HG03520 (cell line): Measurements from ENCODE around the gene ELF2.
"Not testable (repeated sequence)": the region's sequence is repeated elsewhere in the genome, so short reads cannot be mapped to it uniquely, and the experiment has no call there.

Experiments used
- ATAC-seq: cut with Tn5 transposase; IDR thresholded peaks from one replicate; pipeline ENCODE4 v1.9.1; 2021; ENCODE audit warnings: mild to moderate bottlenecking, moderate library complexity; ENCODE audit not compliant: unreplicated experiment

ELF2 gene

DNA sequence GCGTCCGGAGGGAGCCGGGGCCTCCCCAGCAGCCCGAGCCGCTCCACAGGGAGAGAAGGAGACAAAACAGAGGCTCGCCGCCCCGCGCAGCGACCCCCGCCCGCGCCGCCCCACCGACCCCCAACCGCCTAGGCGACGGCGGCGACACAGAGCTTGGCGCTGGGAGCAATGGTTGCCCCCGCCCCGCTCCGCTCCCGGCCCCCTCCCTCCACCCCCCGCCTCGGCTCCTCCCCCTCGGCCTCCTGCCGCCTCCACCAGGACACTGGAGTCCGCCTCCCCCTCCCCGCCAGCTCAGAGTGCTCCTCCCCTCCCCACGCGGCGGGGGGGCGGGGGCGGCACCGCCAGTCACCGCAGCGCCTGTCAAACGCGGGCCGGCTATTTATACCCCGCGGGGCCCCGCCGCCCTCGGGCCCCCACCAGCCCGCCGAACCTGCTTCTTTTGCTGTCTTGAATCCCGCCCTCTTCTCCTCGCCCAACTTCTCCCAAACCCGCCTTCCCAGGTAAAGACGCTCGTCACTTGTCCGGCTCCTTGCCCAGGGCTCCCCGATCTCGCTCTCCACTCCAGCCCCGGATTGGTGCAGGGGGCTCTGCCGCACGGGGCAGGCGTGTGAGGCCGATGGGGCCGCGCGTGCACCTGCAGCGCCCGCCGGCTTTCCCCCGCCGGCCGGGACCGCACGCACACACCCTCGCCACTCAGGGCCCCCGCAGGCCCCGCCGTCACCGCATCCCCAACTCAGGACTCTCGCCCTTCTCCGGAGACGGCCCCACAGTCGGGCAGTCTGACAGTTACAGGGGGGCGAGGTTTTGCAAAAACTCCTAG lies at the start of gene ELF2:
Gene ELF2, minus strand, starts transcription at position 170 of the 820 bp plus-strand sequence. CDS start 39,517 bp downstream, outside the sequence.
- ATAC-seq: peak; percentile 35

DNA sequence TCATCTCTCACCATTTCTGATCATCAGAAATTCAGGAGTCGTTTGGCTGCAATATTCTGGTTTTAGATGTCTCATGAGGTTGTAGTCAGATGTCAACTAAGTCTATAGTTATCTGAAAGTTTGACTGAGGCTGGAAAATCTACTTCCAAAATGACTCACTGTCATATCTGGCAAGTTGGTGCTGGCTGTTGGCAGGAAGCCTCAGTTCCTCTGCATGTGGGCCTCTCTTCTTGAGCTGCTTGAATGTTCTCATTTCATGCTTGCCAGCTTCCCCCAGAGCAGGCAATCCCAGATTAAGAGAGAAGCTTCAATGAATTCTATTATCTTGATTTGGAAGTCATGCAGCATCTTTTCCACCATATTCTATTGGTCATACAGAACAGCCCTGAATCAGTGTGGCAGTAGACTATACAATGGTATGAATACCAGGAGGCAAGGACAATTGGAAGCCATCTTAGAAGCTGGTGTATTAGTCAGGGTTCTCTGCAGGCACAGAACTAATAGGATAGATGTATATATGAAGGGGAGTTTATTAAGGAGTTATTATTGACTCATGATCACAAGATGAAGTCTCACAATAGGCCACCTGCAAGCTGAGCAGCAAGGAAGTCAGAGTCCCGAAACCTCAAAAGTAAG lies 46.8 kb upstream of the ELF2 start:
- peak; percentile 50 for ATAC-seq

DNA sequence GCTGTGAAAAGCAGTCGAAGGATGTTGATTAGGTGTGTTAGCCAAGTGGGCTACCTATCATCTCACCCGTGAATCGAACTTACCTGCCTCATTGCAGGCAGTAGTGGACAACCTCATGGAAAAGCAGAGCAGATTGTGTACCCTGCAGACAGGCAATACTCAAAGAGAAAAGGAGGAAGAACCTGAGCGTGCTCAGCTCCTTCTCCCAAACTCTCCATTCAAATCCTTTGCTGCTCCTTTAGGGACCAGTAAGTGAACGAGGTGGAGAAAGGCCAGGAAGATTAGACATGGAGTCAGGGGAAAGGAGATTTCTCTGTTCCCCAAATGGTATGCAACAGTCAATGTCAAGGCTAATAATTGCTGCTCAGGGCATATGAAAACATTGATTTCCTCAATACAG lies 45.2 kb upstream of the ELF2 start:
- ATAC-seq: no peak

- no peak for ATAC-seq
Observed at GRCh38 chr4:139221687-139222086, 44.7 kb upstream of the ELF2 start.

DNA sequence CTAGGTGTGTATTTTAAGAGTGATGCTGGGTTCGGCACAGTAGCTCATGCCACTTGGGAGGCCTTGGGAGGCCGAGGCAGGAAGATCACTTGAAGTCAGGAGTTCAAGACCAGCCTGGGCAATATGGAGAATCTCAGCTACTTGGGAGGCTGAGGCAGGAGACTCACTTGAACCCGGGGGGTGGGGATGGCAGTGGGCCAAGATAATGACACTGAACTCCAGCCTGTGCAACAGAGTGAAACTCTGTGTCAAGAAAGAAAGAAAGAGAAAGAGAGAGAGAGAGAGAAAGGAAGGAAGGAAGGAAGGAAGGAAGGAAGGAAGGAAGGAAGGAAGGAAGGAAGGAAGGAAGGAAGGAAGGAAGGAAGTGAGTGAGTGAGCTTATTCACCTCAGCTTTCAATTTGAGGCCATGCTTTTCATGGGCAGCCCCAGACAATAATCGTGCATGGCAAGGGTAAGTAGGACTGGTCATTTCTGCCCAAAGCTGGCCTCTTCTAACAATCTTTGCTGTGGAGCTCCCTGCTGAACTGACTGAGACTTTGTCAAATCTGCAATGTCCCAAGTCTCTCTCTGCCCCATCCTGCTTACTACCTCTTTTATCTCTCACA lies 42.5 kb upstream of the ELF2 start:
- no peak for ATAC-seq

GRCh38 chr4:139214039-139214534 lies 37.1 kb upstream of the ELF2 start:
- ATAC-seq: peak; percentile 98

- peak; percentile 5 for ATAC-seq
Observed at GRCh38 chr4:139213633-139214032, 36.6 kb upstream of the ELF2 start.

DNA sequence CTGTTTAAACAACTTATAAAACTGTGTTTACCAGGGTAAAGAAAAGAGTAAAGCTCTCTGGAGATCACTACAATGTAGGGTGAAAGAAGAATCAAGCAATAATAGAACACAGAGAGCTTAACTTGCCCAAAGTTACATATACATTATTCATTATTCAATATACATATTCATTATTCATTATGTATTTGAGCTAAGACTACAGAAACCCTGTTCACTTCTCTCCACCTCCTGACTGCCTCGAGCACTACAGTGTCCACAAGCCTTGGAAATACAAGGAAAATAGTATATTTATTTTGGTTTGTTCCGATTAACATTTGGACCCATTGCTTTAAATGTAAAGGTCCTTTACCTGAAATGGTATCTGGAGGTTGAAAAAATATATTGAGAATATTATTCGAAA lies 35.9 kb upstream of the ELF2 start:
- no peak for ATAC-seq

- ATAC-seq: no peak
Observed at GRCh38 chr4:139210486-139210885, 33.5 kb upstream of the ELF2 start.

DNA sequence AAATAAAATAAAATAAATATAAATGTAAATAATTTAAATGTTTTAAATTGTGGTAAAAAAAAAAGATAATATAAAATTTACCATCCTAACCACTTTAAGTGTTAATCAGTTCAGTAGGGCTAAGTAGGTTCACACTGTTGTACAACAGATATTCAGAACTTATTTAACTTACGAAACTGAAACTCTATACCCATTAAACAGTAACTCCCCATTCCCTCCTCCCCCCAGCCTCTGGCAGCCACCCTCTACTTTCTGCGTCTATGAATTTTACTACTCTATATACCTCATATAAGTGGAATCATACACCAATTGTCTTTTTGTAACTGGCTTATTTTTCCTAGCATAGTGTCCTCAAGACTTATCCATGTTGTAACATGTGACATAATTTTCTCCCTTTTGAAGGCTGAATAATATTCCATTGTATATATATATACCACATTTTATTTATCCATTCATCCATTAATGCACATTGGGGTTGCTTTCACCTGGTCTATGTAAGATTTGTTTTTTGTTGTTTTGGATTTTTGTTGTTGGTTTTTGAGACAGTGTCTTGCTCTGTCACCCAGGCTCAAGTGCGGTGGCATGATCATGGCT lies 32.5 kb upstream of the ELF2 start:
- ATAC-seq: no peak

- no peak for ATAC-seq
Observed at GRCh38 chr4:139208404-139208945, 31.5 kb upstream of the ELF2 start.

DNA sequence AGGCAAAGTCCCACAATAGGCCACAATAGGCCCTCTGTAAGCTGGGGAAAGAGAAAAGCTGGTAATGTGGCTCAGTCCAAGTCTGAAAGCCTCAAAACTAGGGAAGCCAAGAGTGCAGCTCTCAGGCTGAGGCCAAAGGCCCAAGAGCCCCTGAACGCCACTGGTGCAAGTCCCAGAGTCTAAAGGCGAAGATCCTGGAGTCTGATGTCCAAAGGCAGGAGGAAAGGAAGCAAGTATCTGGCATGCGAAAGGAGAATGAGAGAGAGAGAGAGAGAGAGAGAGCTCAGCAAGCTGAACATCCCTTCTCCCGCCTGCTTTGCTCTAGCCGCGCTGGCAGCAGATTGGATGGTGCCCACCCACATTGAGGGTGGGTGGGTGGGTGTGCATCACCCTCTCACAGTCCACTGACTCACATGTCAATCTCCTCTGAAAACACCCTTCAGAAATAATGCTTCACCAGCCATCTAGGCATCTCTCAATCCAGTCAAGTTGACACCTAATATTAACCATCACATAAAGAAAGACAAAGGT lies 30.9 kb upstream of the ELF2 start:
- no peak for ATAC-seq

- ATAC-seq: no peak
Observed at GRCh38 chr4:139207247-139207646, 30.2 kb upstream of the ELF2 start.

DNA sequence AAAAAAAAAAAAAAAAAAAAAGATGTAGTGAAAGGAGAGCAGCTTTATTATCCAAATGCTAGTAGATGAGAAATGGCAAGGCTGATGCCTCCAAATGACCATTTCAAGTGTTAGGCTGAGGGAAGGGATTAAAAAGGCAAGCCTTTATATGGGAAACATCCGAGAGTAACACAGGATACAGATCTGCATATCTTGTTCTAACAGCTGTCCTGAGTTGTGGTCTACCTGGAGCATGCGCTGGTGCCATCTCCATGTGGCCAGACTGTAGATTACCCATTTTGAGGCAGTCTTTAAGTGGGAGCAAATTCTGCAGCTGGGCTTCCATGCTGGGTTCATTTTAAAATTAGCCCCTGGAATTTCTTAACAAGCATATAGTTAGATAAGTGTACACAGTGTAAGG lies 26.0 kb upstream of the ELF2 start:
- ATAC-seq: no peak

- ATAC-seq: no peak
Observed at GRCh38 chr4:139200506-139200905, 23.5 kb upstream of the ELF2 start.

DNA sequence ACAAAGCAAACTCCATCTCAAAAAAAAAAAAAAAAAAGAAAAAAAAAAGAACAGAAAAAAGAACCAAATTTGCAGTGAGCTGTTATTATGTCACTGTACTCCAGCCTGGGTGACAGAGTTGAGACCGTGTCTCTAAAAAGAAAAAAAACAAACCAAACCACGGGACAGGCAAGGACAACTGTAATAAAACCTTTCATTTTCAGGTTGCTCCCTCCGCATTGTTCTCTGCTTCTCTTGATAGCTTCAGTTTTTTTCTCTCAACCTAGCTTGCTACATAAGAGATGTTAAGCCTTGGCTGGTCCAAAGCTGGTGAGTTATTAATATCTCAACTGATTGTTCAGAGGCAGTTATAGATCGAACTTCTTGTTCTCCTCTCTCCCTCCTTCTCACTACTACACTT lies 23.1 kb upstream of the ELF2 start:
- ATAC-seq: no peak

DNA sequence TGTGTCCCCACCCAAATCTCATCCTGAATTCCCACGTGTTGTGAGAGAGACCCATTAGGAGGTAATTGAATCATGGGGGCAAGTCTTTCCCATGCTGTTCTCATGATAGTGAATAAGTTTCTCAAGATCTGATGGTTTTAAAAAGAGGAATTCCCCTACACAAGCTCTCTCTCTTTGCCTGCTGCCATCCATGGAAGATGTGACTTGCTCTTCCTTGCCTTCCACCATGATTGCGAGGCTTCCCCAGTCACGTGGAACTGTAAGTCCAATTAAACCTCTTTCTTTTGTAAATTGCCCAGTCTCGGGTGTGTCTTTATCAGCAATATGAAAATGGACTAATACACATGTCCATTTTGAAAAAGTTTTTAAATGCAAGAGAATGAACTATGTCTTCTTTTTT lies 20.2 kb upstream of the ELF2 start:
- ATAC-seq: not testable (repeated sequence)

- no peak for ATAC-seq
Observed at GRCh38 chr4:139196462-139196861, 19.4 kb upstream of the ELF2 start.

DNA sequence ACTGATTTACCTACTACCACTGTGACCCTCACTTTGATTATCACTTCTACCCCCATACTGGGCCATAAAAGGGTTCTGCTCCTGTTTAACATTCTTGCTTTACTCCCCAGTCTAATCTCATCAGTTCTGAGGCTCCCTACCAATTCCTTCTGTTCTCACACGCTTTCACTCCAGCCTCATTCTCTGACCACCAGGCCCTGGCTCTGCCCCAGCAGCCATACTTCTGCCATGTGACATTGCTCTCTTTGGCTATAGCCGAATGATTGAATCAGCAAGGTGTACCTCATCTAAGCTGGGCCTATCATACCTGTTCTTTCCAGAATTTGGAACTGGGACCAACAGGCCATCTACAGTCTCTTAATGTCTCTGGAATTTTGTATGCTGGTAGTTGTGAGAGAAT lies 14.4 kb upstream of the ELF2 start:
- ATAC-seq: no peak

DNA sequence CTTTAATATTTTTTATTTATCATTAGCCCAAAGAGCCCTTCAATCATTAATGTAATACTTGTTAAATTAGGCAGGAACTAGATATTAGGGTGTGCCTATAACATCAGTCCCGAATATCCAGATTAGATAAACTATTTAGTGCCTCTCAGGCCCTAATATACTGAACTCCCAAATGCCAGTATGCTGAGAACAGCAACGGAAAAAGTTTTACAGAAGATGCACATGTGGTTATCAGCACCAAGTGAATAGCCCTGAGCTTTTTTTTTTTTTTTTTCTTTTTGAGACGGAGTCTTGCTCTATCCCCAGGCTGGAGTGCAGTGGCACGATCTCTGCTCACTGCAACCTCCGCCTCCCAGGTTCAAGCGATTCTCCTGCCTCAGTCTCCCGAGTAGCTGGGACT lies 13.0 kb upstream of the ELF2 start:
- ATAC-seq: no peak

DNA sequence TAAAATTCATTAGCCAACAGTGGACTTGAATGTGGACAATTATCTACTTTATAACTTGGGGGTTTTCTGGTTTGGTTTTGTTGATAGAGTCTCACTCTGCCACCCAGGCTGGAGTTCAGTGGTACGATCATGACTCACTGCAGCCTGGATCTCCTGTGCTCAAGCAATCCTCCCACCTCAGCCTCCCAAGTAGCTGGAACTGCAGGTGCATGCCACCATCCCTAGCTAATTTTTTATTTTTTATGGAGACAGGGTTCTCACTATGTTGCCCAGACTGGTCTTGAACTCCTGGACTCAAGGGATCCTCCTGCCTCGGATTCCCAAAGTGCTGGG lies 12.4 kb upstream of the ELF2 start:
- ATAC-seq: no peak
